MG63 (cell line): ENCODE results near the gene MAP3K21. TPM values are rescaled to one million over a fixed set of nuclear protein-coding genes. Genes with fewer than 3 reads are reported as not detected.
A peak's percentile ranks its signal among the peaks of the same experiment; 100 is the strongest.

Experiments used
- DNase-seq: peaks from one replicate; pipeline ENCODE4 v3.0.0-alpha.2; 2020
- H3K27me3 ChIP-seq: fragments of 250-450 bp; sonication (Bioruptor Pico); 2 replicates; pipeline ENCODE4 v1.5.1; 2020; ENCODE audit warnings: mild to moderate bottlenecking, moderate library complexity
- H3K36me3 ChIP-seq: fragments of 250-450 bp; sonication (Bioruptor Pico); 2 replicates; pipeline ENCODE4 v1.5.1; 2020; ENCODE audit warnings: mild to moderate bottlenecking, moderate library complexity
- H3K4me3 ChIP-seq: fragments of 250-450 bp; sonication (Bioruptor Pico); 2 replicates; pipeline ENCODE4 v1.5.1; 2020; ENCODE audit warnings: mild to moderate bottlenecking, moderate library complexity
- H3K9me3 ChIP-seq: fragments of 250-450 bp; sonication (Bioruptor Pico); 2 replicates; pipeline ENCODE4 v1.5.1; 2020; ENCODE audit warnings: mild to moderate bottlenecking, moderate library complexity
- total RNA-seq: library from RNA; depleted of rRNA; stranded (reverse); fragments of >200 nt; shearing (Covaris generic); gene quantifications from 2 replicates; pipeline ENCODE4 v1.2.3, GENCODE V29; 2014; ENCODE audit warnings: low replicate concordance

The MAP3K21 gene
- total RNA-seq, 1 experiment from 2014 or later = 1.5 TPM

DNA sequence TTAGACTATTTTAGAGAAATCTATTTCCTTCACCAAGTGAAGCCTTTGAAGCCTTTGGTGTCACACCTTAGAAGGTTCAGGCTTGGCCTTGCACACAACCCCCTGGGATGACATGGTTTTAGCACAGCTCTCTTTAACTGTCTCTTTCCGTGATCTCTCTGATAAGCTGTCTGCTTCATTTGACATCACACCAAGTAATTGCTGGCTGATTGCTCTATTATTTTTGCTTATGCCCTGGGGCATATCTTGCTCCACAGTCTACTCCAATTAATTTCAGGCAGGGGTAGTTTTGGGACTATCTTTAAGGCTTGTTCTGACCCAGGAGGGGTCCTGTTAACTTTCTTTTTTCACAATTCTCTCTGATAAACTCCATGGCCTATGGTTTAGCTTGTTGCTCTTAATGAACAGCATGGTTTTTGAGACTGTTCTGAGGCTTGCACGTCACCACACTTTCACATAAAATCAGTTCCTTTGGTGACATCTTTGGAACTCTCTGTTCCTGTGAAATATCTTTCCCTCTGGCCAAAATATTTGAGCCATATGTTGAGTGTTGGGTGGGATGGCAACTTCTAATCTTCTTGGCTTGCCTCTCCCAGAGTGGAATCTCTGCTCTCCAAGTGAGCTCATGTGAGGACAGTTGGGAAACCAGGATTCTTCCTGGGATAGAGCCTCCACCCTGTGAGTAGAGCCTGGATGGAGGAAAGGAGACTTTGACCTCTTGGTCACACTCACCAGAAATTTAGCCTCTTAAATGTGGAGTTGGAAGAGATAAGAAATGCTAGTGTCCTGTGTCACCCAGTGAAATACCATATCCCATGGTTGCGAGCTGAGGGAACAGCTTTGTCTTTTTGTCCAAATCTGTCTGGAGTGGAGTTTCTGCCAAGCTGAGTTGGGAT is 63.6 kb downstream of the MAP3K21 start:
- no peak overlapping the region for H3K4me3 ChIP-seq
- H3K27me3 ChIP-seq = peaks cover 3% of the 10 kb centered on the region; the same call in 1 of the 2 replicates
- H3K9me3 ChIP-seq = no peaks in the 10 kb centered on the region; the same call in 1 of the 2 replicates
- H3K36me3 ChIP-seq = no peaks in the 10 kb centered on the region
- no peak for DNase-seq

DNA sequence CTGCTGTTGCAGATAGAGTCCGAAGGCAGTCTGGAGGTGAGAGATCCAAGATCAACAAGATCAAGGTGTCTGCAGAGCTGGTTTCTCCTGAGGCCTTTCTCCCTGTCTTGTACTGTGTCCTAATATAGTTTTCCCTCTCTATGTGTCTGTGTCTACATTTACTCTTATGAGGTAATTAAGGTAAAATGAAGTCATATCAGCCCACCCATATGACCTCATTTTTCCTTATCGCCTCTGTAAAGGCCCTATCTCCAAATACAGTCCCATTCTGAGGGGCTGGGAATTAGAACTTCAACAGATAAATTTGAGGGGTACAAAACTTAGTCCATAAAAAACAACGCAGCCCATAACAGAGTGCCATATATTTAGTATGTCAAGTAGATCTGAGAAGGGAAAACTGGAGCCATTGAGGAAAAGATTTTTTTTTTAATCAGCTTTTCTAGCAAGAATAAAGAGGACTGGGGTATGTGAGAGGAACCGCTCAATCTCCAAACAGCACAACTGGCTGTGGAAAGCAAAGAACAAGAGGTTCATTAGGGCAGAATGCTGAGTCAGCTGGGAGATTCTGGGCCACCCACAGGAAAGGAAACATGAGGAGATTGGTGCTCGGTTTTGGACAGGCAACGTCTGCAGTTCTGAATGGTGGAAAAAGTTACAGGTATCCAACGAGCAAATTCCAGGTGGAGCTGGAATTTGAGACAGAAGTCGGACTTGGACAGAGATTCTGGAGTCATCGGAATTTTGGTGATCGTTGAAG is 65.7 kb downstream of the MAP3K21 start:
- DNase-seq = no peak
- H3K27me3 ChIP-seq = peaks cover 3% of the 10 kb centered on the region; the same call in 1 of the 2 replicates
- no peak overlapping the region for H3K4me3 ChIP-seq
- H3K36me3 ChIP-seq = no peaks in the 10 kb centered on the region
- no peaks in the 10 kb centered on the region; the same call in 1 of the 2 replicates for H3K9me3 ChIP-seq

DNA sequence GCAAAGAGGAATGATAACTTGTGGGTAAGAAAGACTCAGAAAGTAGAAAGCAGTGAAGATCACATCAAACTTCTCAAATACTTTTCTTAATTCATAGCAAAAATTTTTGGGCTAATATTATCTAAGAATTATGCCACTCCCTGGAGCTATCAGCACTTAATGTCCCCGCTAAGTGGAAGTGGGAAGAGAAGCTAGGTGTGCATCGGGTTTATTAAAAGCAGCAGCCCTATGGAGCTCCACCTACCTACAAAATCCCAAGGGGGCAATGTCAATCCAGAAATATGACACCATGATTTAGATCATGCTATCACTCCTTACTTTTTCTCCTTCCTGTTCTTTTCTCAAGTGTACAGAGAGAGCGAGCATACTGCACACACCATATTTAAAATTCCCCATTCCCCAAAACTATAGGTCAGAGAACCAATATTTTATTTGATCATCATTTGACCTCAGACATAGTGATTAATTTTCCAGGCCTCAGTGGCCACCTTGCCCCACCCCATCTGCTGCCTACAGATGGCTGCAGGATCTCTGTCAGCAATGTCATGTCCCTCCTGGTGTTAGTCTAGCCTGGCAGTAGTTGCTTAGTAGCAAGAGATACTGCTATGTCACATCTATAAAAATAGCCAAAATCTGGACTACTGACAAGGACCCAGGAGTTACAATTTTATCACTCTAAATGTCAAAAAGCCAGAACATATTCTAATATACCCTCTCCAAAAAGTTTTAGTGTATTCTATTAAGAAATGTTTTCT is 66.6 kb downstream of the MAP3K21 start:
- DNase-seq = no peak
- Histone ChIP-seq H3K36me3 (no peaks in the 10 kb centered on the region), H3K9me3 (no peaks in the 10 kb centered on the region; the same call in 1 of the 2 replicates), H3K27me3 (peaks cover 3% of the 10 kb centered on the region; the same call in 1 of the 2 replicates), H3K4me3 (no peak overlapping the region)

DNA sequence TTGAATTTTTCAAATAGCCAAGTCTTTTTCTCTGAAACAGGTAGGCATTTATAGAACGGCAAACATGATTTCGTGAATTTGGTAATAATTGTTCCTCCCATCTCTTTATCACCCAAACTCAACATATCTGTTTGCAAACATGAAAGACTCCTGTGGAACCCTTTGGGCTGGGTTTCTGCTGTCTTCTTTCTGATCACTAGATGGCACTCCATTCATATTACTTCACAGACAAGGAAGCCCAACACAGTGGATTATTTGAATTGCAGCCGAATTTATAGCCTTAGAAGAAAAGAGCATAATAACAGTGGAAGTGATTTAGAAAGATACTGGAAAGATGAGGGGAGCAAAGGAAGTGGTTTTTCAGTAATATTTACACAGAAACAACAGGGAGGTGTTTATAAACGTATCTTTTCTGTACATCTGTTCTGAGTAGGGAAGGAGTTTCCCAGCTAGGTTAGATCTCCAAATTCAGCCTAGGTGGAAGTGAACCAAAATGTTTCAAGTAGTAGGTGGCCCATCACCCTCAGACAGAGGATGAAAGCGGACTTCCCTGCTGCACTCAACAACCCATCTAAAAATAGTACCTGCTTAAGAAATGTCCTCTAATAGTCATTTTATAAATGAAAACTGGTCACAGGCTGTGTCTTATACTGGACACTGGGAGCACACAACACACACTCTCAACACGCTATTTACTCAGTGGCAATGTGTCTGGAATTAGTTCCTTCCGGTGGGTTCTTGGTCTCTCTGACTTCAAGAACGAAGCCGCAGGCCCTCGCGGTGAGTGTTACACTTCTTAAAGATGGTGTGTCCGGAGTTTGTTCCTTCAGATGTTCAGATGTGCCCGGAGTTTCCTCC is 67.6 kb downstream of the MAP3K21 start:
- H3K27me3 ChIP-seq = peaks cover 3% of the 10 kb centered on the region; the same call in 1 of the 2 replicates
- no peak for DNase-seq
- H3K9me3 ChIP-seq = no peaks in the 10 kb centered on the region; the same call in 1 of the 2 replicates
- no peaks in the 10 kb centered on the region for H3K36me3 ChIP-seq
- H3K4me3 ChIP-seq = no peak overlapping the region

DNA sequence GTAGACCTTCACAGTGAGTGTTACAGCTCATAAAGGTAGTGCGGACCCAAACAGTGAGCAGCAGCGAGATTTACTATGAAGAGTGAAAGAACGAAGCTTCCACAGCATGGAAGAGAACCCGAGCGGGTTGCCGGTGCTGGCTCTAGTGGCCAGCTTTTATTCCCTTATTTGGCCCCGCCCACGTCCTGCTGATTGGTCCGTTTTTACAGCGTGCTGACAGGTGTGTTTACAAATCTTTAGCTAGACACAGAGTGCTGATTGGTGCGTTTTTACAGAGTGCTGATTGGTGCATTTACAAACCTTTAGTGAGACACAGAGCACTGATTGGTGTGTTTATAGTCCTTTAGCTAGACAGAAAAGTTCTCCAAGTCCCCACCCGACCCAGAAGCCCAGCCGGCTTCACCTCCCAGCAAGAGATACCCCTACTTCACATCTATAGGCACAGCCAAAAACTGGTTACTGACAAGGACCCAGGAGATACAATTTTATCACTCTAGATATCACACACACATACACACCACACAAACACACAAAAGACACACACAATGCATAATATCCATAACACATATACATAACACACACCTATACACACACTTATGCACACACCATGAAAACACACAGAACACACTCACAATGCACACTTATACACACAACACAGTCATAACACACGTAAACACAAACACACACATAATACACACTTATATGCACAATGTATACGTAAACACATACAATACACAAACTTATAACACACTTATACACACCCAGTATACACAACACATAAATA is 68.5 kb downstream of the MAP3K21 start:
- Histone ChIP-seq H3K9me3 (no peaks in the 10 kb centered on the region; the same call in 1 of the 2 replicates), H3K27me3 (peaks cover 3% of the 10 kb centered on the region; the same call in 1 of the 2 replicates), H3K36me3 (no peaks in the 10 kb centered on the region), H3K4me3 (no peak overlapping the region)
- DNase-seq = no peak

DNA sequence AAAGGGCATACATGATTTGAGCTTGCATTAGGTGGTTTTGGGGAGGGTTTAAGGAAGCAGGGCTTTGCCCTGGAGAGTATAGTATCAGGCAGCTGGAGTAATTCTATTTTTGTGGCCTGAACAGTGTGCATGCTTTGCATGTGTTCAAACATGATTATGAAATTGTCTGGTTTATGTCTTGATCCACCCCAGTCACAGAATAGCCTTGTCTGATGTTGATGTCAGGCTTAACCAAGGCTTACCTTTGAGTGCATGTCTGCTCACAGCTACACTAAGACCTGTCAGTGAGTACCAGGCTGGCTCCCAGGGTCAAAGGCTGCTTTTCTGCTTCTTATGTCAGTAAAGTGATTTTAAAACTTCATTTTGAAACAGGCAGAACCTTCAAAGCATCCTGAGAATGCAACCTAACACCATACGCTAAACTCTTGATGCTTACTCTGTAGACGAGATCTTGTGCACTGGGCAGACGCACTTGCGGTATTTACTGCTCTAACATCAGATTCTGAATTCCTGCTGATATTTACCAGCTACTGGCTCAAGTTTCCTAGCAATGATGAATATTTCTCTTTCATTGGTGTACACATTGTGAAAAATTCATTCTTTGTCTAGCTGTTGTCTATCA is 78.9 kb downstream of the MAP3K21 start:
- no peak for DNase-seq
- Histone ChIP-seq H3K9me3 (no peaks in the 10 kb centered on the region), H3K36me3 (no peaks in the 10 kb centered on the region), H3K27me3 (no peaks in the 10 kb centered on the region), H3K4me3 (no peak overlapping the region)

DNA sequence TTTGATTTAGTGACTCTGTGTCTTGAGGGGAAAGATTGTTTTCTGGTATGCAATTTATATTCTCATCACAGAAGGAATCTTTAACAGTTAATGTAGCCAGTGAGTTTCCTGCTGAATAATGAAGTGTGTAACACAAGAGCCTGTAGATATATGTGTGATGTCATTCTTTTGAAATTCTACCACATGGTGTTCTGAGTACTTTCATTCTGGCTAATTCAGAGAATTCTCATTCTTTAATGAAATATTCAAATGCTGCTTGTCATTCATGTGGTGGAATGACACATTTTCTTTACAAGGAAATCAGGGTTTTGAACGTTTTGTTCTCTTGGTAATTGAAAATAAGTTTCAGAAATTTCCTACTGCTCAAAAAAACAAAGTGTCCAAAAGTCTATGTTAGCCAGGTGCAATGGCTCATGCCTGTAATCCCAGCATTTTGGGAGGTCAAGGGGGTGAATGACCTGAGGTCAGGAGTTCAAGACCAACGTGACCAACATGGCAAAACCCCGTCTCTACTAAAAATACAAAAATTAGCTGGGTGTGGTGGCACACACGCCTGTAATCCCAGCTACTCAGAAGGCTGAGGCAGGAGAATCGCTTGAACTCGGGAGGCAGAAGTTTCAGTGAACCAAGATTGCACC is 79.6 kb downstream of the MAP3K21 start:
- no peaks in the 10 kb centered on the region for H3K27me3 ChIP-seq
- H3K36me3 ChIP-seq = no peaks in the 10 kb centered on the region
- DNase-seq = no peak
- H3K4me3 ChIP-seq = no peak overlapping the region
- no peaks in the 10 kb centered on the region for H3K9me3 ChIP-seq

DNA sequence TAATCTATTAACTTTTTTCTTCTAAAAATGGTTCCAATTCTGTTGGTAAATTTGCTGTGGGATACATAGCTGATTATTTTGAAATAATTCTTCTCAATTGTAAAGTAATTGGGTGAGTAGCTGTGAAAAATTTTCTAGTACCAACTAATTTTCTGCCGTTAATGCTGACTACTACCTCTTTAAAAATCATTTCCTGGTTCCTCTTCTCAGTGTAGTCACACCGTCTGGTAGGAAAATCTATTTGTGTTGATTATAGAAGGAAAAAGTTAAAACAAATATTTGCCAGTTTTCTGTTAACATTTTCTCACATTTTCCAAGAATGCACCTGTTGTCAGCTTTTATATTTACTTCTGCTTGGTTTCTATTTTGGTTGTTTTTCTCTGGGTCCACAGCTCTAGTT is 82.0 kb downstream of the MAP3K21 start:
- no peak for DNase-seq
- H3K9me3 ChIP-seq = no peaks in the 10 kb centered on the region
- H3K4me3 ChIP-seq = no peak overlapping the region
- H3K27me3 ChIP-seq = no peaks in the 10 kb centered on the region
- H3K36me3 ChIP-seq = no peaks in the 10 kb centered on the region

DNA sequence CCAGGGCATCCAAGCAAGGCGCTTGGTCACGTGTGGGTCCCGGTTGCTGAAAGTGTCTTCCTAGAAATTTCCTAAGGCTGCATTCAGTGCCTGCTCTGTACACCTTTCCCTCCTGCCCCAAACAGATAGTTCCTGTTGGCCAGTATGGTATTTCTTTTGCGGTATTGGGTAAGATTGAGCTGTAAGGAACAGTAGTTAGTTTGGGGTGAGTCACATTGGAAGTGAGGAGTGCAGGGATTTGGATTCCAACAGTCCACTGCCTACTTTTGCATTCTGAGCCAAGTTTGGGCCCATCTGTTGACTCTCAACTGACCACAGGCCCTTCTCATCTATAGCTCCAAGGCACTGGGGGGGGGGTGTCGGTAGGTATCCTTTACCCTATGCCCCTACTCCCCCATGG is 83.4 kb downstream of the MAP3K21 start:
- Histone ChIP-seq H3K4me3 (no peak overlapping the region), H3K27me3 (no peaks in the 10 kb centered on the region), H3K9me3 (no peaks in the 10 kb centered on the region), H3K36me3 (no peaks in the 10 kb centered on the region)
- no peak for DNase-seq

DNA sequence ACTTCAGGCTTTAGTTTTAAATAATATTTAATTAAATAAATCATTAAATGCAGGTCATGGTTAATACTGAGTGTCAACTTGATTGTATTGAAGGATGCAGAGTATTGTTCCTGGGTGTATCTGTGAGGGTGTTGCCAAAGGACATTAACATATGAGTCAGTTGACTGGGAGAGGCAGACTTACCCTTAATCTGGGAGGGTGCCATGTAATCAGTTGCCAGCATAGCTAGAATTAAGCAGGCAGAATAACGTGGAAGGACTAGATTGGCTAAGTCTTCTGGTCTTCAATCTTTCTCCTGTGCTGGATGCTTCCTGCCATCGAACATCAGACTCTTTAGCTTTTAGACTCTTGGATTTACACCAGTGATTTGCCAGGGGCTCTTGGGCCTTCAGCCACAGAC is 85.3 kb downstream of the MAP3K21 start:
- peak; percentile 70 for DNase-seq
- Histone ChIP-seq H3K9me3 (no peaks in the 10 kb centered on the region), H3K27me3 (no peaks in the 10 kb centered on the region), H3K36me3 (no peaks in the 10 kb centered on the region), H3K4me3 (no peak overlapping the region)

DNA sequence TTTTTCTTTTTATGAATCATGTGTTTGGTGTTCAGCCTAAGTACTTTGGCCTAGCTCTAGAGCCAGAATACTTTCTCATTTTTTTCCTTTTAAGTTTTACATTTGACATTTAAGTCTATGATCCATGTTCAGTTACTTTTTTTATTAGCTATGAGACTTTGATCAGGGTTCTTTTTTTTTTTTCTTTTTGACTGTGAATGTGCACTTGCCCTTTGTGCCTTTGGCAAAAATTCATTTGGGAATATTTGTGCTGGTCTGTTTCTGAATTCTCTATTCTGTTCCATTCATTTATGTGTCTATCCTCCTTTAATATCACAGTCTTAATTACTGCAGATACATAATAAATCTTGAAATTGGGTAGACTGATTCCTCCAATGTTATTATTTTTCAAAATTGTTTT is 93.8 kb downstream of the MAP3K21 start:
- Histone ChIP-seq H3K9me3 (no peaks in the 10 kb centered on the region), H3K27me3 (no peaks in the 10 kb centered on the region), H3K4me3 (no peak overlapping the region), H3K36me3 (no peaks in the 10 kb centered on the region)
- DNase-seq = no peak

DNA sequence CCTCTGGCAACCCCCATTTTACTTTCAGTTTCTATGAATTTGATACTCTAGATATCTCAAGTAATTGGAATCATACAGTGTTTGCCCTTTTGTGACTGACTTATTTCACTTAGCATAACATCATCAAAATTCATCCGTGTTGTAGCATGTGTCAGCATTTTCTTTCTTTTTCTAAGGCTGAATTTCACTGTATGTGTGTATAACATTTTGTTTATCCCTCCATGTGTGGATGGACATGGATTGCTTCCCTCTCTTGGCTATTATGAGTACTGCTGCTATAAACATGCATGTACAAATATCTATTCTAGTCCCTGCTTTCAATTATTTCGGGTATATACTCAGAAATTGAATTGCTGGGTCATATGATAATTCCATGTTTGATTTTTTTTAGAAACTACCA is 97.3 kb downstream of the MAP3K21 start:
- no peaks in the 10 kb centered on the region for H3K36me3 ChIP-seq
- H3K9me3 ChIP-seq = no peaks in the 10 kb centered on the region
- DNase-seq = no peak
- no peaks in the 10 kb centered on the region for H3K27me3 ChIP-seq
- no peak overlapping the region for H3K4me3 ChIP-seq

DNA sequence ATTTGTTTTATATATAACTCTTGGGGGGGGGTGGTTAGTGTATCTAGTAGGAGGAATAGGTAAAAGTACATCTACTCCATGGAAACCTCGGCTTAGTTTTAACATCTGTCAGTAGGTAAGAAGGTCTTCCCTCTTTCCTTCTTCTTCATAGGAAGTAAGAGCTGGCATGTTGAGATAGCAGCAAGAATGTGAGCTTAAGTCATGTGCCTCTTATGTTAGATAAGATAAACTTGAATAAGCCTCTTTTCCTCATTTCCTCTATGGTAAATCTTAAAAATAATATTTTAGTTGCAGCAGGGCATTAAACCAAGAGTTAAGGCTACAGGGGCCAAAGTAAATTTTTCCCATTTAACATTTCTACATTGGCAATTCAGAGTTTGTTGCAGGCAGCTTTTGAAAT is 100.4 kb downstream of the MAP3K21 start:
- no peaks in the 10 kb centered on the region for H3K36me3 ChIP-seq
- no peak overlapping the region for H3K4me3 ChIP-seq
- no peaks in the 10 kb centered on the region for H3K27me3 ChIP-seq
- no peak for DNase-seq
- H3K9me3 ChIP-seq = no peaks in the 10 kb centered on the region

DNA sequence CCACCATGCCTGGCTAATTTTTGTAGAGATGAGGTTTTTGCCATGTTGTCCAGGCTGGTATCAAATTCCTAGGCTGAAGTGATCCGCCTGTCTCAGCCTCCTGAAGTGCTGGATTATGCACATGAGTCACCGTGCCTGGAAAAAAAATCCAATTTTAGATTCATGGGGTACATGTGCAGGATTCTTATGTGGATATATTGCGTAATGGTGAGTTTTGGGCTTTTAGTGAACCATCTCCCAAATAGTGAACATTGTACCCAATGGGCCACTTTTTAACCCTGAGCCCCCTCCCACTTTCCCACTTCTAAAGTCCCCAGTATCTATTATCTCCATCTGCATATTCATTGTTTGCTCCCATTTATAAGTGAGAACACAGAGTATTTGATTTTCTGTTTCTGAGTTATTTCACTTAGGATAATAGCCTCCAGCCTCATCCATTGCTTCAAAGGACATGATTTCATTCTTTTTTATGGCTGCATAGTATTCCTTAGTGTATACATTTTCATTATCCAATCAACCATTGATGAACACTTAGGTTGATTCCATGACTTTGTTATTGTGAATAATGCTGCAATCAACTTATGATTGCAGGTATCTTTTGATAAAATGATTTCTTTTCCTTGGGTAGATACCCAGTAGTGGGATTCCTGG is 104.4 kb downstream of the MAP3K21 start:
- no peak for DNase-seq
- Histone ChIP-seq H3K27me3 (no peaks in the 10 kb centered on the region), H3K9me3 (0 out of 2 replicates have a peak, but pooled peaks cover 2% of the 10 kb centered on the region), H3K36me3 (no peaks in the 10 kb centered on the region), H3K4me3 (no peak overlapping the region)
